HG03378 (cell line): ENCODE measurements around the gene YKT6.
"Not testable (repeated sequence)": the region's sequence is repeated elsewhere in the genome, so short reads cannot be mapped to it uniquely, and the experiment has no call there.

Experiments used
- ATAC-seq: cut with Tn5 transposase; IDR thresholded peaks from one replicate; pipeline ENCODE4 v1.9.1; 2021; ENCODE audit warnings: mild to moderate bottlenecking, moderate library complexity; ENCODE audit not compliant: unreplicated experiment

The YKT6 gene

GRCh38 chr7:44172352-44172751 lies 28.4 kb upstream of the YKT6 start:
- ATAC-seq: no peak

- no peak for ATAC-seq
These were observed 27.9 kb upstream of the YKT6 start for GRCh38 chr7:44172803-44173424.

- ATAC-seq: no peak
These were observed 26.7 kb upstream of the YKT6 start for GRCh38 chr7:44173911-44174693.

GRCh38 chr7:44174694-44174948 lies 26.2 kb upstream of the YKT6 start:
- not testable (repeated sequence) for ATAC-seq

- ATAC-seq: no peak
These were observed 25.0 kb upstream of the YKT6 start for GRCh38 chr7:44175730-44176129.

GRCh38 chr7:44176486-44176885 lies 24.3 kb upstream of the YKT6 start:
- no peak for ATAC-seq

GRCh38 chr7:44177570-44178131 lies 23.1 kb upstream of the YKT6 start:
- ATAC-seq: no peak

- no peak for ATAC-seq
These were observed 20.1 kb upstream of the YKT6 start for GRCh38 chr7:44180631-44181030.

- no peak for ATAC-seq
These were observed 18.0 kb upstream of the YKT6 start for GRCh38 chr7:44182827-44183226.

- no peak for ATAC-seq
These were observed 17.4 kb upstream of the YKT6 start for GRCh38 chr7:44183386-44183785.

GRCh38 chr7:44184206-44184872 lies 16.4 kb upstream of the YKT6 start:
- ATAC-seq: no peak

- no peak for ATAC-seq
These were observed 15.8 kb upstream of the YKT6 start for GRCh38 chr7:44184873-44185446.

- ATAC-seq: no peak
These were observed 15.0 kb upstream of the YKT6 start for GRCh38 chr7:44185729-44186128.

- ATAC-seq: no peak
These were observed 14.0 kb upstream of the YKT6 start for GRCh38 chr7:44186736-44187135.

GRCh38 chr7:44187636-44188416 lies 13.0 kb upstream of the YKT6 start:
- no peak for ATAC-seq

- ATAC-seq: no peak
These were observed 12.1 kb upstream of the YKT6 start for GRCh38 chr7:44188480-44189225.

- no peak for ATAC-seq
These were observed 11.3 kb upstream of the YKT6 start, which contains the start of gene GCK for GRCh38 chr7:44189286-44189992. GCK (minus strand) TSS chr7:44189439; CDS start chr7:44188953, 486 bp downstream.

GRCh38 chr7:44189993-44190872 lies 10.5 kb upstream of the YKT6 start:
- no peak for ATAC-seq
